Stimulated activated effector memory CD8-positive, alpha-beta T cell treated with anti-CD3 and anti-CD28 coated beads, Interleukin-12 subunit alpha, Interleukin-12 subunit beta, amount 100 ng/mL, for 72 hours (primary cell): ENCODE results near the gene PGLYRP2.

Experiments used
- ATAC-seq: fragments of 150-1000 bp; cut with Tn5 transposase; 2 replicates; pipeline ENCODE4 v1.10.0; 2021
- DNase-seq, 2 donors: peaks; one replicate each; pipeline ENCODE4 v3.0.0; 2021 to 2022; ENCODE audit warnings: low spot score in 2 of 2
- H3K27ac Mint-ChIP-seq: one replicate; pipeline ENCODE4 v1.8.0; 2022; ENCODE audit warnings: mild to moderate bottlenecking, mixed read lengths
- H3K36me3 Mint-ChIP-seq: one replicate; pipeline ENCODE4 v1.8.0; 2022; ENCODE audit warnings: mild to moderate bottlenecking, mixed read lengths
- H3K4me1 Mint-ChIP-seq: one replicate; pipeline ENCODE4 v1.8.0; 2022; ENCODE audit warnings: mixed read lengths
- H3K4me3 Mint-ChIP-seq: one replicate; pipeline ENCODE4 v1.8.0; 2022; ENCODE audit warnings: mild to moderate bottlenecking, mixed read lengths
- H3K9me3 Mint-ChIP-seq: one replicate; pipeline ENCODE4 v1.8.0; 2022; ENCODE audit warnings: mixed read lengths

Gene PGLYRP2

GRCh38 chr19:15428956-15429824 lies 50.1 kb downstream of the PGLYRP2 start:
- H3K9me3 Mint-ChIP-seq, result no peaks in the 10 kb centered on the region
- H3K4me3 Mint-ChIP-seq, result no peak overlapping the region
- peaks cover 40% of the 10 kb centered on the region for H3K4me1 Mint-ChIP-seq
- no peak for DNase-seq
- ATAC-seq, result no peak
- no peak overlapping the region for H3K27ac Mint-ChIP-seq
- peaks cover 60% of the 10 kb centered on the region for H3K36me3 Mint-ChIP-seq

GRCh38 chr19:15427991-15428471 lies 51.3 kb downstream of the PGLYRP2 start:
- no peaks in the 10 kb centered on the region for H3K9me3 Mint-ChIP-seq
- DNase-seq, result no peak
- peaks cover 68% of the 10 kb centered on the region for H3K36me3 Mint-ChIP-seq
- peaks cover 33% of the 10 kb centered on the region for H3K4me1 Mint-ChIP-seq
- no peak for ATAC-seq
- no peak overlapping the region for H3K27ac Mint-ChIP-seq
- no peak overlapping the region for H3K4me3 Mint-ChIP-seq

- Mint-ChIP-seq H3K9me3 (no peaks in the 10 kb centered on the region), H3K36me3 (peaks cover 72% of the 10 kb centered on the region), H3K4me3 (no peak overlapping the region), H3K27ac (no peak overlapping the region), H3K4me1 (peaks cover 30% of the 10 kb centered on the region)
- ATAC-seq, result no peak
- no peak for DNase-seq
Measured at GRCh38 chr19:15427350-15427700, 52.0 kb downstream of the PGLYRP2 start.

GRCh38 chr19:15426485-15427349 lies 52.6 kb downstream of the PGLYRP2 start:
- H3K9me3 Mint-ChIP-seq, result no peaks in the 10 kb centered on the region
- H3K4me3 Mint-ChIP-seq, result no peak overlapping the region
- no peak for ATAC-seq
- H3K36me3 Mint-ChIP-seq, result peaks cover 72% of the 10 kb centered on the region
- no peak for DNase-seq
- H3K27ac Mint-ChIP-seq, result peak overlapping the region; percentile 32
- peaks cover 27% of the 10 kb centered on the region for H3K4me1 Mint-ChIP-seq

- Mint-ChIP-seq H3K36me3 (peaks cover 59% of the 10 kb centered on the region), H3K4me3 (no peak overlapping the region), H3K9me3 (no peaks in the 10 kb centered on the region), H3K4me1 (peaks cover 15% of the 10 kb centered on the region), H3K27ac (no peak overlapping the region)
- no peak for DNase-seq
- ATAC-seq, result no peak
Measured at GRCh38 chr19:15425321-15425950, 53.9 kb downstream of the PGLYRP2 start.

- no peak overlapping the region for H3K27ac Mint-ChIP-seq
Measured at GRCh38 chr19:15424692-15425272, 54.5 kb downstream of the PGLYRP2 start.

GRCh38 chr19:15424121-15424520 lies 55.2 kb downstream of the PGLYRP2 start:
- DNase-seq (no peak), ATAC-seq (no peak)
- Mint-ChIP-seq H3K4me3 (no peak overlapping the region), H3K36me3 (peaks cover 60% of the 10 kb centered on the region), H3K9me3 (no peaks in the 10 kb centered on the region), H3K27ac (no peak overlapping the region), H3K4me1 (peaks cover 21% of the 10 kb centered on the region)

More at GRCh38 chr19:15424692-15425272, 54.5 kb downstream of the PGLYRP2 start:
- no peak for DNase-seq
- no peak overlapping the region for H3K4me3 Mint-ChIP-seq
- H3K9me3 Mint-ChIP-seq, result no peaks in the 10 kb centered on the region
- H3K4me1 Mint-ChIP-seq, result peaks cover 15% of the 10 kb centered on the region
- ATAC-seq, result no peak
- H3K36me3 Mint-ChIP-seq, result peaks cover 58% of the 10 kb centered on the region

GRCh38 chr19:15423130-15423529 lies 56.2 kb downstream of the PGLYRP2 start:
- Mint-ChIP-seq H3K9me3 (no peaks in the 10 kb centered on the region), H3K4me1 (peaks cover 29% of the 10 kb centered on the region), H3K4me3 (no peak overlapping the region), H3K27ac (no peak overlapping the region), H3K36me3 (peaks cover 69% of the 10 kb centered on the region)
- no peak for DNase-seq
- no peak for ATAC-seq

- DNase-seq, result no peak
- Mint-ChIP-seq H3K27ac (no peak overlapping the region), H3K4me3 (no peak overlapping the region), H3K9me3 (no peaks in the 10 kb centered on the region), H3K4me1 (peaks cover 33% of the 10 kb centered on the region), H3K36me3 (peaks cover 68% of the 10 kb centered on the region)
- ATAC-seq, result no peak
Measured at GRCh38 chr19:15422296-15423075, 56.8 kb downstream of the PGLYRP2 start.

GRCh38 chr19:15421721-15422260 lies 57.5 kb downstream of the PGLYRP2 start:
- Mint-ChIP-seq H3K4me1 (peaks cover 35% of the 10 kb centered on the region), H3K36me3 (peaks cover 61% of the 10 kb centered on the region), H3K4me3 (no peak overlapping the region), H3K9me3 (no peaks in the 10 kb centered on the region), H3K27ac (no peak overlapping the region)
- DNase-seq, result no peak
- ATAC-seq, result no peak

GRCh38 chr19:15421136-15421695 lies 58.1 kb downstream of the PGLYRP2 start:
- no peak for DNase-seq
- Mint-ChIP-seq H3K4me3 (no peak overlapping the region), H3K27ac (no peak overlapping the region), H3K4me1 (peaks cover 41% of the 10 kb centered on the region), H3K36me3 (peaks cover 58% of the 10 kb centered on the region), H3K9me3 (no peaks in the 10 kb centered on the region)
- no peak for ATAC-seq

- Mint-ChIP-seq H3K4me1 (peaks cover 46% of the 10 kb centered on the region), H3K4me3 (peak overlapping the region; percentile 92), H3K27ac (peak overlapping the region; percentile 98), H3K36me3 (peaks cover 58% of the 10 kb centered on the region), H3K9me3 (no peaks in the 10 kb centered on the region)
- ATAC-seq (no peak), DNase-seq (no peak)
Measured at GRCh38 chr19:15419413-15420025, 59.8 kb downstream of the PGLYRP2 start.
